HepG2 (cell line): ENCODE measurements around the gene GALNT11. TPM values are rescaled to one million over a fixed set of nuclear protein-coding genes. Genes with fewer than 3 reads are reported as not detected.

ENCODE experiments used
- CBFB ChIP-seq: sonication (generic); formaldehyde crosslinking; IDR thresholded peaks from 2 replicates; pipeline ENCODE4 v1.4.0; 2020; ENCODE audit warnings: missing genetic modification reagents
- ELF1 ChIP-seq: sonication (generic); formaldehyde crosslinking; IDR thresholded peaks from 2 replicates; pipeline ENCODE4 v1.4.0; 2020; ENCODE audit warnings: missing genetic modification reagents
- ERF ChIP-seq: IDR thresholded peaks from 2 replicates; pipeline ENCODE4 v1.6.1; 2018; ENCODE audit warnings: missing biosample characterization, missing genetic modification reagents
- HBP1 ChIP-seq: IDR thresholded peaks from 2 replicates; pipeline ENCODE4 v1.6.1; 2016; ENCODE audit warnings: low read depth, control low read depth
- MAX ChIP-seq: IDR thresholded peaks from 2 replicates; pipeline ENCODE4 v1.6.1; 2012; ENCODE audit warnings: inconsistent platforms
- NONO ChIP-seq, 2 experiments: fragments of 450-650 bp in 1 of 2; sonication (generic) in 1 of 2; formaldehyde crosslinking in 1 of 2; IDR thresholded peaks in 1 of 2; conservative IDR thresholded peaks in 1 of 2; 2 replicates each; pipeline versions ENCODE4 v1.6.1 to v1.8.0; 2017 to 2022; ENCODE audit warnings: mild to moderate bottlenecking in 1 of 2, missing genetic modification reagents in 1 of 2, moderate library complexity in 1 of 2
- SKI ChIP-seq: fragments of 450-650 bp; IDR thresholded peaks from one replicate; pipeline ENCODE4 v1.6.1; 2018; ENCODE audit warnings: mild to moderate bottlenecking; ENCODE audit not compliant: partially characterized antibody
- TBL1XR1 ChIP-seq: fragments of 150-350 bp; IDR thresholded peaks from 2 replicates; pipeline ENCODE4 v1.6.1; 2014; ENCODE audit warnings: borderline replicate concordance, low read length; ENCODE audit not compliant: partially characterized antibody
- ZNF225 ChIP-seq: sonication (generic); formaldehyde crosslinking; IDR thresholded peaks from 2 replicates; pipeline ENCODE4 v1.4.0; 2020; ENCODE audit warnings: mild to moderate bottlenecking, missing genetic modification reagents
- ZNF513 ChIP-seq: sonication (generic); formaldehyde crosslinking; conservative IDR thresholded peaks from 2 replicates; pipeline ENCODE4 v1.5.0; 2020; ENCODE audit warnings: missing genetic modification reagents
- ZNF543 ChIP-seq: sonication (generic); formaldehyde crosslinking; IDR thresholded peaks from 2 replicates; pipeline ENCODE4 v1.4.0; 2020; ENCODE audit warnings: mild to moderate bottlenecking, missing genetic modification reagents
- ZNF674 ChIP-seq: sonication (generic); formaldehyde crosslinking; IDR thresholded peaks from 2 replicates; pipeline ENCODE4 v1.5.0; 2020; ENCODE audit warnings: low read depth, mild to moderate bottlenecking, missing genetic modification reagents
- ZNF841 ChIP-seq: sonication (generic); formaldehyde crosslinking; IDR thresholded peaks from 2 replicates; pipeline ENCODE4 v1.8.1; 2023; ENCODE audit warnings: missing genetic modification reagents, borderline replicate concordance
- polyA plus RNA-seq, 8 experiments: library from polyadenylated mRNA; depleted of rRNA in 3 of 8; stranded (reverse) in 7 of 8; unstranded in 1 of 8; fragments of >200 nt; fragmentation: Illumina TruSeq in 4 of 8; extraction: Trizol in 4 of 8; gene quantifications; 2 replicates each; pipeline versions ENCODE4 v1.2.1 to v1.2.3, GENCODE V29; 2011 to 2016; ENCODE audit warnings: low read depth in 4 of 8, missing spikeins in 1 of 8, mixed read lengths in 1 of 8; ENCODE audit not compliant: insufficient read depth in 1 of 8
- total RNA-seq, 5 experiments: library from RNA; depleted of rRNA; stranded (reverse); fragments of >200 nt; fragmentation: Illumina TruSeq; extraction: Trizol; gene quantifications; 2 replicates each; pipeline ENCODE4 v1.2.3, GENCODE V29; 2016; ENCODE audit warnings: low read depth in 1 of 5
- TF ChIP-seq, protein P1 (sequence below): sonication (generic); formaldehyde crosslinking; IDR thresholded peaks from 2 replicates; pipeline ENCODE4 v1.4.0; 2020; ENCODE audit warnings: missing genetic modification reagents
- TF ChIP-seq, protein P2 (sequence below): IDR thresholded peaks from 2 replicates; pipeline ENCODE4 v1.6.1; 2016
- TF ChIP-seq, protein P3 (sequence below): sonication (generic); formaldehyde crosslinking; IDR thresholded peaks from 2 replicates; pipeline ENCODE4 v1.4.0; 2020; ENCODE audit warnings: mild to moderate bottlenecking, missing genetic modification reagents

The GALNT11 gene
- total and polyA plus RNA-seq, 2 of the 13 experiments (the other 11 are each of a cell fraction or from before 2014, with no cell fraction given), result 9.3 to 16.3 TPM

- no peak for TF ChIP-seq ZNF513 (CRISPR knock-in tag)
- TF ChIP-seq ZNF674 (CRISPR knock-in tag), result no peak
- TF ChIP-seq MAX, result no peak
- no peak for TF ChIP-seq CBFB (CRISPR knock-in tag)
- no peak for TF ChIP-seq TBL1XR1
- TF ChIP-seq HBP1, result no peak
- TF ChIP-seq ELF1, result no peak
- TF ChIP-seq, protein P1, sequence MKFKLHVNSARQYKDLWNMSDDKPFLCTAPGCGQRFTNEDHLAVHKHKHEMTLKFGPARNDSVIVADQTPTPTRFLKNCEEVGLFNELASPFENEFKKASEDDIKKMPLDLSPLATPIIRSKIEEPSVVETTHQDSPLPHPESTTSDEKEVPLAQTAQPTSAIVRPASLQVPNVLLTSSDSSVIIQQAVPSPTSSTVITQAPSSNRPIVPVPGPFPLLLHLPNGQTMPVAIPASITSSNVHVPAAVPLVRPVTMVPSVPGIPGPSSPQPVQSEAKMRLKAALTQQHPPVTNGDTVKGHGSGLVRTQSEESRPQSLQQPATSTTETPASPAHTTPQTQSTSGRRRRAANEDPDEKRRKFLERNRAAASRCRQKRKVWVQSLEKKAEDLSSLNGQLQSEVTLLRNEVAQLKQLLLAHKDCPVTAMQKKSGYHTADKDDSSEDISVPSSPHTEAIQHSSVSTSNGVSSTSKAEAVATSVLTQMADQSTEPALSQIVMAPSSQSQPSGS (CRISPR knock-in tag), result peak; percentile 62; the same call in 1 of the 2 replicates
- TF ChIP-seq NONO (IDR thresholded peaks at IDR 0.05), result no peak
- TF ChIP-seq NONO (CRISPR knock-in tag; conservative IDR thresholded peaks at IDR 0.05), result 0 out of 2 replicates have a peak, but pooled peaks have one; percentile 41
- no peak for TF ChIP-seq ZNF225
- TF ChIP-seq, protein P2, sequence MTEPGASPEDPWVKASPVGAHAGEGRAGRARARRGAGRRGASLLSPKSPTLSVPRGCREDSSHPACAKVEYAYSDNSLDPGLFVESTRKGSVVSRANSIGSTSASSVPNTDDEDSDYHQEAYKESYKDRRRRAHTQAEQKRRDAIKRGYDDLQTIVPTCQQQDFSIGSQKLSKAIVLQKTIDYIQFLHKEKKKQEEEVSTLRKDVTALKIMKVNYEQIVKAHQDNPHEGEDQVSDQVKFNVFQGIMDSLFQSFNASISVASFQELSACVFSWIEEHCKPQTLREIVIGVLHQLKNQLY (CRISPR knock-in tag), result no peak
- no peak for TF ChIP-seq ERF (CRISPR knock-in tag)
- TF ChIP-seq SKI, result peak; percentile 20
- TF ChIP-seq, protein P3, sequence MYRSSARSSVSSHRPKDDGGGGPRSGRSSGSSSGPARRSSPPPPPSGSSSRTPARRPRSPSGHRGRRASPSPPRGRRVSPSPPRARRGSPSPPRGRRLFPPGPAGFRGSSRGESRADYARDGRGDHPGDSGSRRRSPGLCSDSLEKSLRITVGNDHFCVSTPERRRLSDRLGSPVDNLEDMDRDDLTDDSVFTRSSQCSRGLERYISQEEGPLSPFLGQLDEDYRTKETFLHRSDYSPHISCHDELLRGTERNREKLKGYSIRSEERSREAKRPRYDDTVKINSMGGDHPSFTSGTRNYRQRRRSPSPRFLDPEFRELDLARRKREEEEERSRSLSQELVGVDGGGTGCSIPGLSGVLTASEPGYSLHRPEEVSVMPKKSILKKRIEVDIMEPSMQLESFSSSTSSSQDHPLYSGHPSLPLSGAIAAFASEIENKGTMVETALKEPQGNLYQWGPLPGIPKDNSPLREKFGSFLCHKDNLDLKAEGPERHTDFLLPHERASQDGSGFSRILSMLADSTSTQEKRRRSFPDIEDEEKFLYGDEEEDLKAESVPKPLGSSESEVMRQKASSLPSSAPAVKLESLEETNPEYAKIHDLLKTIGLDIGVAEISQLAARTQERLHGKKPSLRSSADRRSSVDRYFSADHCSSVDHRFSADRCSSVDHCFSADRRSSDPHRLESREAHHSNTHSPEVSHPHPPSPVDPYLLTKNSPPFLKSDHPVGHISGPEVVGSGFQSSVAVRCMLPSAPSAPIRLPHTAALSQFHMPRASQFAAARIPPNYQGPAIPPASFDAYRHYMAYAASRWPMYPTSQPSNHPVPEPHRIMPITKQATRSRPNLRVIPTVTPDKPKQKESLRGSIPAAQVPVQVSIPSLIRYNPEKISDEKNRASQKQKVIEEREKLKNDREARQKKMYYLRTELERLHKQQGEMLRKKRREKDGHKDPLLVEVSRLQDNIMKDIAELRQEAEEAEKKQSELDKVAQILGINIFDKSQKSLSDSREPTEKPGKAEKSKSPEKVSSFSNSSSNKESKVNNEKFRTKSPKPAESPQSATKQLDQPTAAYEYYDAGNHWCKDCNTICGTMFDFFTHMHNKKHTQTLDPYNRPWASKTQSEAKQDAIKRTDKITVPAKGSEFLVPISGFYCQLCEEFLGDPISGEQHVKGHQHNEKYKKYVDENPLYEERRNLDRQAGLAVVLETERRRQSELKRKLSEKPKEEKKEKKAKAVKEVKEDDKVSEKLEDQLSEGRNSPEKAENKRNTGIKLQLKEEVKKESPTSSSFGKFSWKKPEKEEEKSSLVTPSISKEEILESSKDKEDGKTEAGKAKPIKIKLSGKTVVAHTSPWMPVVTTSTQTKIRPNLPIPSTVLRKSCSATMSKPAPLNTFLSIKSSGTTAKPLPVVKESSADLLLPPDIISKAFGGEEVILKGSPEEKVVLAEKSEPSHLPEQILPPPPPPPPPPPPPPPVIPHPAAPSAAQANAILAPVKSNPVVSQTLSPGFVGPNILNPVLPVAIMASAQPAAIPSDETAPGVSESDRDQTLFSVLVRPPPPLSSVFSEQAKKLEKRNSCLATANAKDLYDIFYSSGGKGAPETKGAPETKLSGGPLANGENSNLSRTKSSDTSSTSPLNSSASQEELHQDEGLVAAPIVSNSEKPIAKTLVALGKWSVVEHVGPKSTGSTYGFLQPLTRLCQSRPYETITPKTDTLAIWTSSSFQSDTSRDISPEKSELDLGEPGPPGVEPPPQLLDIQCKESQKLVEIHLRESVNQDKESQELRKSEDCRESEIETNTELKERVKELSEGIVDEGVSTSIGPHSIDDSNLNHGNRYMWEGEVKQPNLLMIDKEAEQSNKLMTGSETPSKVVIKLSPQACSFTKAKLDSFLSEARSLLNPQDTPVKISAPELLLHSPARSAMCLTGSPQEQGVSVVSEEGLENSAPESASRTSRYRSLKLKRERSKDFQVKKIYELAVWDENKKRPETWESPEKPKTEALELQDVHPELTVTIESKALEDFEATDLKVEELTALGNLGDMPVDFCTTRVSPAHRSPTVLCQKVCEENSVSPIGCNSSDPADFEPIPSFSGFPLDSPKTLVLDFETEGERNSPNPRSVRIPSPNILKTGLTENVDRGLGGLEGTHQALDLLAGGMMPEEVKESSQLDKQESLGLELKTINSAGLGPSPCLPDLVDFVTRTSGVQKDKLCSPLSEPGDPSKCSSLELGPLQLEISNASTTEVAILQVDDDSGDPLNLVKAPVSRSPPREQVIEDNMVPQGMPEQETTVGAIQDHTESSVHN (CRISPR knock-in tag), result no peak
- TF ChIP-seq ZNF543 (CRISPR knock-in tag), result no peak
- no peak for TF ChIP-seq ZNF841 (CRISPR knock-in tag)
Measured at GRCh38 chr7:152081088-152081487, 55.6 kb downstream of the GALNT11 start (continued).
